Measurements from ENCODE around the gene ZNF830. TPM values are rescaled to one million over a fixed set of nuclear protein-coding genes. Genes with fewer than 3 reads are reported as not detected.

ZNF830 gene
- total and polyA plus RNA-seq, 2 of the 13 experiments (the other 11 are each of a cell fraction or from before 2014, with no cell fraction given) = 6.1 to 19.0 TPM

DNA sequence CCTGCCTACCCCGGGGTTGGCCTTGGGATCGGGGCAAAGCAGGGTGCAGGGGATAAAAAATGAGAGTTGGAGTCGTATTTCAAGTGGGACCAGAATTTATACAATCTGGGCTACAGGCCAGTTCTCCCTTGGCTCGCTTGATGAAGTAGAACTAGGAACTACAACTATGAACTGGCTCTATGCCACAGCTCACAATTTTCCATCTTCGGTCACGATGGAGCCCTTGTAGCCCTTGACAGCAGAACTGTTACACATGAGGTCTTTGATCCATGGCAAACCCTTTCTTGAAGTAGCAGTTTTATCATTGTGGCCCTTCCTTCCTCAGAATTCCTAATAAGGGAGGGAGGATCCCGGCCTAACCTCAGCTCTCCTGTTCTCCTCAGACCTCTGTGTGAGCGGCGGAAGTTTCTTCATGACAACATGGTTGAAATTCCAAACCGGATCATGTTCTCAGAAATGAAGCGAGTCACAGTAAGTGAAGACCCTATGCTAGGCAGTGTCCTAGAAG is 36.1 kb downstream of the ZNF830 start:
- intact Hi-C loops (cut with micrococcal nuclease; ENCODE audit: unreplicated experiment) = no loop called here
- CTCF ChIA-PET (ENCODE audit: low intra/inter-chr PET ratio, low total read pairs) = interaction anchor here (2.6 to 5.0 kb wide), 2 partner anchors 92 to 122 kb away, joined by 21 to 46 read pairs; partner anchors contain the start of gene RAD51D

More for the DNA sequence above, 36.1 kb downstream of the ZNF830 start:
- Histone ChIP-seq H3K36me3 (replicated peaks in 1 of 2; ENCODE audit: control insufficient read depth in 1 of 2, insufficient read depth in 2 of 2, low read length in 2 of 2) (peaks cover 19 to 83% of the 10 kb centered on the region in 2 experiments), H3K9ac (ENCODE audit: insufficient read depth, low read depth, low read length) (no peak overlapping the region), H3K79me2 (ENCODE audit: insufficient read depth, low read length) (no peaks in the 10 kb centered on the region), H3K27me3 (ENCODE audit: control insufficient read depth in 1 of 2, insufficient read depth in 2 of 2, low read length in 2 of 2) (no peaks in the 10 kb centered on the region), H3K4me1 (ENCODE audit: insufficient read depth, low read length) (no peaks in the 10 kb centered on the region), H3K27ac (ENCODE audit: extremely low read length, insufficient read depth, low read length) (no peak overlapping the region), H3K4me3 (replicated peaks in 1 of 3; ENCODE audit: insufficient read depth in 1 of 3, low read depth in 2 of 3, low read length in 3 of 3) (no peak overlapping the region), H3K9me3 (ENCODE audit: low read length) (no peaks in the 10 kb centered on the region), H3K4me2 (ENCODE audit: low read depth, low read length) (no peak overlapping the region), H2AFZ (ENCODE audit: low read length) (no peak overlapping the region), H4K20me1 (ENCODE audit: insufficient read depth, low read length) (no peaks in the 10 kb centered on the region)
- POLR2A ChIA-PET = interaction anchor here (1.0 kb wide), 1 partner anchor 123 kb away, joined by 3 read pairs; the partner anchor contains the start of gene RAD51D
- DNase-seq (ENCODE audit: low spot score) = no peak
- FAIRE-seq = no peak
- ATAC-seq = no peak
- TF ChIP-seq ZUFSP (CRISPR knock-in tag; IDR thresholded peaks at IDR 0.05; ENCODE audit: borderline replicate concordance) (no peak), TRIM24 (CRISPR knock-in tag; IDR thresholded peaks at IDR 0.05) (no peak), ZNF282 (IDR thresholded peaks at IDR 0.05; ENCODE audit: partially characterized antibody) (no peak), GABPB1 (CRISPR knock-in tag; IDR thresholded peaks at IDR 0.05) (no peak), ZFY (CRISPR knock-in tag; IDR thresholded peaks at IDR 0.05) (no peak), HNF4G (IDR thresholded peaks at IDR 0.05; ENCODE audit: borderline replicate concordance, low read depth, low read length) (no peak), HNF4G (CRISPR knock-in tag; IDR thresholded peaks at IDR 0.05; ENCODE audit: borderline replicate concordance, low read depth) (no peak), KAT2B (IDR thresholded peaks at IDR 0.05; ENCODE audit: borderline replicate concordance, low read depth, low read length) (no peak), CBX1 (IDR thresholded peaks at IDR 0.05; ENCODE audit: low read depth) (no peak), HDAC6 (IDR thresholded peaks at IDR 0.05; ENCODE audit: low read depth, low read length) (no peak), MAZ (IDR thresholded peaks at IDR 0.05; ENCODE audit: borderline replicate concordance, low read depth, low read length) (no peak), MAZ (CRISPR knock-in tag; IDR thresholded peaks at IDR 0.05; ENCODE audit: low read depth) (no peak), SP2 (CRISPR knock-in tag; IDR thresholded peaks at IDR 0.05) (no peak), ZNF292 (CRISPR knock-in tag; IDR thresholded peaks at IDR 0.05; ENCODE audit: borderline replicate concordance, low read depth) (no peak), ZNF781 (CRISPR knock-in tag; IDR thresholded peaks at IDR 0.05; ENCODE audit: borderline replicate concordance, not compliant biosample characterization) (no peak), ZEB1 (IDR thresholded peaks at IDR 0.05; ENCODE audit: insufficient replicate concordance, low read depth) (no peak), ZNF10 (CRISPR knock-in tag; IDR thresholded peaks at IDR 0.05; ENCODE audit: borderline replicate concordance, low read depth) (no peak), ZNF512B (CRISPR knock-in tag; IDR thresholded peaks at IDR 0.05; ENCODE audit: borderline replicate concordance) (no peak), SMARCC2 (IDR thresholded peaks at IDR 0.05) (no peak)
- TF ChIP-seq, protein P1, sequence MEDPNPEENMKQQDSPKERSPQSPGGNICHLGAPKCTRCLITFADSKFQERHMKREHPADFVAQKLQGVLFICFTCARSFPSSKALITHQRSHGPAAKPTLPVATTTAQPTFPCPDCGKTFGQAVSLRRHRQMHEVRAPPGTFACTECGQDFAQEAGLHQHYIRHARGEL (CRISPR knock-in tag; IDR thresholded peaks at IDR 0.05) = no peak
- whole genome bisulfite sequencing (ENCODE audit: low lambda C conversion rate) = 95% methylated on average over 11 of the region's 11 CpGs
- in situ Hi-C loops (cut with HindIII; ENCODE audit: extremely low pct_ligation_motif_present, low pct_unique_long_range_greater_than_20kb) = loop anchor here (5.0 kb wide), 1 partner anchor 125 kb away; the partner anchor contains the start of gene FNDC8
- BruUV-seq (replicated peaks) = no TSS peak
